Measurements from ENCODE around the gene CSF2RB.

- TF ChIP-seq REST (IDR thresholded peaks at IDR 0.05; ENCODE audit: low read depth) (no peak), TEAD4 (IDR thresholded peaks at IDR 0.05) (no peak), RAD21 (IDR thresholded peaks at IDR 0.05; ENCODE audit: low read depth) (no peak), TCF12 (IDR thresholded peaks at IDR 0.05; ENCODE audit: low read depth) (no peak), TAF1 (IDR thresholded peaks at IDR 0.05; ENCODE audit: low read depth) (no peak), MAX (IDR thresholded peaks at IDR 0.05) (no peak), EP300 (IDR thresholded peaks at IDR 0.05; ENCODE audit: borderline replicate concordance) (no peak), CEBPB (IDR thresholded peaks at IDR 0.05) (no peak), FOXM1 (IDR thresholded peaks at IDR 0.05; ENCODE audit: borderline replicate concordance, low read depth) (no peak), USF1 (IDR thresholded peaks at IDR 0.05) (no peak), CREB1 (IDR thresholded peaks at IDR 0.05; ENCODE audit: low read depth) (no peak), ZBTB7A (IDR thresholded peaks at IDR 0.05; ENCODE audit: low read depth) (no peak), EGR1 (IDR thresholded peaks at IDR 0.05) (no peak)
Measured at GRCh38 chr22:36963302-36963701, 49.9 kb downstream of the CSF2RB start.
